HCT116 (cell line): Measurements from ENCODE around the gene PCBP3. TPM values are rescaled to one million over a fixed set of nuclear protein-coding genes. Genes with fewer than 3 reads are reported as not detected.

ENCODE experiments used
- ATAC-seq: fragments of 200-7000 bp; cut with Tn5 transposase; 2 replicates; pipeline ENCODE4 v1.9.1; 2020; ENCODE audit warnings: mild to moderate bottlenecking, moderate library complexity
- BruUV-seq: library from RNA; stranded (reverse); fragments of 400-500 nt; replicated peaks from 2 replicates; lab custom pipeline; 2021; lab: Mats Ljungman, UMichigan
- CTCF ChIA-PET: fragments of 300-600 bp; sonication (Branson Sonifier 250); formaldehyde crosslinking; loops from one replicate; lab custom pipeline; 2021; ENCODE audit warnings: antibody characterized with exemption; lab: Charles Lee
- POLR2A ChIA-PET: fragments of 300-600, 350-600 bp; sonication (Branson Sonifier 250); formaldehyde crosslinking; loops from one replicate; lab custom pipeline; 2021; ENCODE audit warnings: antibody characterized with exemption; lab: Charles Lee
- RAD21 ChIA-PET, 2 experiments: fragments of 300-600 bp; sonication (Branson Sonifier 250); formaldehyde crosslinking; loops; one replicate each; lab custom pipeline; 2023; ENCODE audit warnings: low total read pairs in 2 of 2; ENCODE audit not compliant: uncharacterized antibody in 2 of 2, unreplicated experiment in 2 of 2, low non-redundant PET in 1 of 2; lab: Charles Lee
- DNase-seq: peaks from one replicate; pipeline ENCODE4 v3.0.0-alpha.2; 2010; ENCODE audit warnings: low read depth, low spot score
- H2AFZ ChIP-seq: fragments of 200-600 bp; shearing (Covaris generic), sonication (generic); 2 replicates; pipeline ENCODE4 v1.6.1; 2017; ENCODE audit warnings: low read depth, mixed run types, mixed read lengths, antibody characterized with exemption, low read length; ENCODE audit not compliant: poor library complexity, severe bottlenecking
- H3K27ac ChIP-seq: 2 replicates; pipeline ENCODE4 v1.5.1; 2012; ENCODE audit warnings: low read depth, low read length
- H3K27me3 ChIP-seq: fragments of 200-600 bp; sonication (generic); 2 replicates; pipeline ENCODE4 v1.6.1; 2016; ENCODE audit warnings: mixed run types, low read length, mixed read lengths; ENCODE audit not compliant: insufficient read depth
- H3K36me3 ChIP-seq, 2 experiments: fragments of 200-500 bp in 1 of 2; fragments of 200-600 bp in 1 of 2; sonication (Bioruptor generic) in 1 of 2; sonication (generic) in 1 of 2; 2 replicates each; pipeline versions ENCODE4 v1.5.1 to v1.6.1; 2014 to 2016; ENCODE audit warnings: low read length in 2 of 2, inconsistent platforms in 1 of 2, mixed read lengths in 1 of 2, mixed run types in 1 of 2; ENCODE audit not compliant: insufficient read depth in 2 of 2, control insufficient read depth in 1 of 2
- H3K4me1 ChIP-seq, 2 experiments: fragments of 200-600 bp in 1 of 2; sonication (generic) in 1 of 2; 2 replicates each; pipeline versions ENCODE4 v1.5.1 to v1.6.1; 2012 to 2017; ENCODE audit warnings: low read length in 2 of 2, inconsistent platforms in 1 of 2, mild to moderate bottlenecking in 1 of 2, mixed read lengths in 1 of 2, mixed run types in 1 of 2, moderate library complexity in 1 of 2; ENCODE audit not compliant: insufficient read depth in 2 of 2, control insufficient read depth in 1 of 2
- H3K4me2 ChIP-seq: fragments of 200-600 bp; sonication (generic); 2 replicates; pipeline ENCODE4 v1.6.1; 2017; ENCODE audit warnings: mixed run types, low read length, mixed read lengths
- H3K4me3 ChIP-seq, 2 experiments: fragments of 200-600 bp in 1 of 2; sonication (generic) in 1 of 2; replicated peaks in 1 of 2; 2 replicates each; pipeline ENCODE4 v1.5.1; 2011 to 2016; ENCODE audit warnings: low read length in 2 of 2, control low read depth in 1 of 2, low read depth in 1 of 2, mild to moderate bottlenecking in 1 of 2, mixed read lengths in 1 of 2, mixed run types in 1 of 2
- H3K79me2 ChIP-seq: fragments of 200-600 bp; sonication (generic); 2 replicates; pipeline ENCODE4 v1.6.1; 2017; ENCODE audit warnings: mild to moderate bottlenecking, mixed run types, low read length, moderate library complexity, mixed read lengths; ENCODE audit not compliant: insufficient read depth
- H3K9ac ChIP-seq: fragments of 200-600 bp; sonication (generic); 2 replicates; pipeline ENCODE4 v1.6.1; 2016; ENCODE audit warnings: low read length, mixed read lengths
- H3K9me2 ChIP-seq: fragments of 200-600 bp; sonication (generic), shearing (Covaris generic); 2 replicates; pipeline ENCODE4 v1.6.1; 2017; ENCODE audit warnings: mixed run types, mild to moderate bottlenecking, moderate library complexity; ENCODE audit not compliant: insufficient read depth
- H3K9me3 ChIP-seq, 2 experiments: fragments of 200-500 bp in 1 of 2; fragments of 200-600 bp in 1 of 2; sonication (Bioruptor generic) in 1 of 2; sonication (generic) in 1 of 2; 2 replicates each; pipeline ENCODE4 v1.6.1; 2014 to 2017; ENCODE audit warnings: low read length in 2 of 2, mixed read lengths in 2 of 2, inconsistent platforms in 1 of 2, low read depth in 1 of 2, mild to moderate bottlenecking in 1 of 2, mixed run types in 1 of 2, moderate library complexity in 1 of 2; ENCODE audit not compliant: control insufficient read depth in 1 of 2, insufficient read depth in 1 of 2
- H4K20me1 ChIP-seq: fragments of 200-600 bp; sonication (generic), shearing (Covaris generic); 2 replicates; pipeline ENCODE4 v1.6.1; 2017; ENCODE audit warnings: mixed run types, mild to moderate bottlenecking, moderate library complexity; ENCODE audit not compliant: insufficient read depth
- CBX3 ChIP-seq: IDR thresholded peaks from 2 replicates; pipeline ENCODE4 v1.6.1; 2012; ENCODE audit warnings: low read depth
- CEBPB ChIP-seq: IDR thresholded peaks from 2 replicates; pipeline ENCODE4 v1.6.1; 2012; ENCODE audit warnings: low read depth
- EGR1 ChIP-seq: IDR thresholded peaks from 2 replicates; pipeline ENCODE4 v1.6.1; 2012; ENCODE audit warnings: low read depth
- ELF1 ChIP-seq: IDR thresholded peaks from 2 replicates; pipeline ENCODE4 v1.6.1; 2012; ENCODE audit warnings: low read depth, borderline replicate concordance
- EZH2 ChIP-seq: fragments of 200-600 bp; sonication (generic); IDR thresholded peaks from 2 replicates; pipeline ENCODE4 v1.6.1; 2017; ENCODE audit warnings: antibody characterized with exemption, mixed run types
- EZH2phosphoT487 ChIP-seq: fragments of 200-600 bp; IDR thresholded peaks from 2 replicates; pipeline ENCODE4 v1.6.1; 2018; ENCODE audit warnings: antibody characterized with exemption, borderline replicate concordance
- FOSL1 ChIP-seq: IDR thresholded peaks from 2 replicates; pipeline ENCODE4 v1.6.1; 2012; ENCODE audit warnings: low read depth
- JUND ChIP-seq: IDR thresholded peaks from 2 replicates; pipeline ENCODE4 v1.6.1; 2012
- POLR2A ChIP-seq: IDR thresholded peaks from 2 replicates; pipeline ENCODE4 v1.7.0; 2011; ENCODE audit warnings: borderline replicate concordance; ENCODE audit not compliant: insufficient read depth, insufficient read length; ENCODE audit errors: extremely low read depth
- POLR2AphosphoS5 ChIP-seq: IDR thresholded peaks from 2 replicates; pipeline ENCODE4 v1.6.1; 2011; ENCODE audit warnings: mild to moderate bottlenecking, low read depth, low read length, moderate library complexity
- RAD21 ChIP-seq: IDR thresholded peaks from 2 replicates; pipeline ENCODE4 v1.6.1; 2012; ENCODE audit warnings: low read depth, mild to moderate bottlenecking
- SIN3A ChIP-seq: IDR thresholded peaks from 2 replicates; pipeline ENCODE4 v1.6.1; 2012; ENCODE audit warnings: low read depth
- SRF ChIP-seq: IDR thresholded peaks from 2 replicates; pipeline ENCODE4 v1.6.1; 2012; ENCODE audit warnings: low read depth
- YY1 ChIP-seq: IDR thresholded peaks from 2 replicates; pipeline ENCODE4 v1.6.1; 2011; ENCODE audit warnings: low read length, low read depth, moderate library complexity, mild to moderate bottlenecking; ENCODE audit not compliant: insufficient replicate concordance; ENCODE audit errors: extremely low read depth
- ZFX ChIP-seq: fragments of 450-650 bp; IDR thresholded peaks from 2 replicates; pipeline ENCODE4 v1.6.1; 2017
- ZNF274 ChIP-seq: fragments of 200-500 bp; sonication (Bioruptor generic); IDR thresholded peaks from 2 replicates; pipeline ENCODE4 v1.6.1; 2014; ENCODE audit warnings: mild to moderate bottlenecking, low read depth, low read length, inconsistent platforms
- intact Hi-C: fragments of 100-400 bp; cut with micrococcal nuclease; formaldehyde crosslinking; loops from 2 replicates; pipeline ENCODE4 v1.10.0; 2022
- total RNA-seq: library from RNA; stranded (reverse); gene quantifications from one replicate; pipeline ENCODE4 v1.2.1, GENCODE V29; 2021; ENCODE audit not compliant: unreplicated experiment
- TF ChIP-seq, protein P1 (sequence below): IDR thresholded peaks from 2 replicates; pipeline ENCODE4 v1.6.1; 2011; ENCODE audit warnings: mild to moderate bottlenecking, low read length, moderate library complexity; ENCODE audit not compliant: insufficient replicate concordance; ENCODE audit errors: extremely low read depth
- TF ChIP-seq, protein P2 (sequence below), 3 experiments: fragments of 200-600 bp in 1 of 3; sonication (generic) in 1 of 3; IDR thresholded peaks in 2 of 3; conservative IDR thresholded peaks in 1 of 3; 2 replicates each; pipeline ENCODE4 v1.5.1; 2012 to 2017; ENCODE audit warnings: low read depth in 2 of 3, low read length in 2 of 3, antibody characterized with exemption in 1 of 3, borderline replicate concordance in 1 of 3, control low read depth in 1 of 3, mild to moderate bottlenecking in 1 of 3, mixed read lengths in 1 of 3, mixed run types in 1 of 3, moderate library complexity in 1 of 3; ENCODE audit not compliant: insufficient read depth in 1 of 3
- TF ChIP-seq, protein P3 (sequence below): IDR thresholded peaks from 2 replicates; pipeline ENCODE4 v1.6.1; 2012
- TF ChIP-seq, protein P4 (sequence below): IDR thresholded peaks from 2 replicates; pipeline ENCODE4 v1.6.1; 2012

The PCBP3 gene
- total RNA-seq, 1 experiment from 2014 or later = 3.1 TPM

DNA sequence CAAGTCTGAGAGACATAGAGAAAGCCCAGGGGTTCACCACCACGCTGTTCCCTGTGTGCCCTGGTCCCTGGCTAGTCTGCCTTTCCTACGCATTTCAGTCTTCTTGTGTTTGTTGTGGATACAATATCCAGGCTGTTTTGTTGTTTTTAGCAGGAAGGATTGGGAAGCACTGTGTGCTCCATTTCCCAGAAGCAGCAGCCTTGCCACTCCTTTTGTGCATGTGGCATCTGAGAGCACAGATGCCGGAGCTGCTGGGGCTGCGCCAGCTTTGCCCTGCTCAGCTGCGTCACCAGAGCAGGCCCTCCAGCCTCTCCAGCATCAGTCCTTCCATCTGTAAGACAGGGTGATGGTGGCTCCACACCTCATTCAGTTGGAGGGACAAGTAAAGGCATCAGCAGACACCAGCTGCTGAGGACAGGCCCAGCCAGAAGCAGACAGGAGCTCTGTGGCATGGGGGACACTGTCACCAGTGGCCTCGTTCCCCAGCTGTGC, 243.6 kb downstream of the PCBP3 start:
- no TSS peak for BruUV-seq
- H3K27me3 ChIP-seq = peaks cover 22% of the 10 kb centered on the region; the same call in 1 of the 2 replicates

More for the DNA sequence above, 243.6 kb downstream of the PCBP3 start:
- no peak overlapping the region for H3K9ac ChIP-seq
- H3K9me3 ChIP-seq = no peaks in the 10 kb centered on the region
- POLR2A ChIA-PET = no interaction called here
- no peaks in the 10 kb centered on the region for H3K36me3 ChIP-seq
- TF ChIP-seq, protein P1, sequence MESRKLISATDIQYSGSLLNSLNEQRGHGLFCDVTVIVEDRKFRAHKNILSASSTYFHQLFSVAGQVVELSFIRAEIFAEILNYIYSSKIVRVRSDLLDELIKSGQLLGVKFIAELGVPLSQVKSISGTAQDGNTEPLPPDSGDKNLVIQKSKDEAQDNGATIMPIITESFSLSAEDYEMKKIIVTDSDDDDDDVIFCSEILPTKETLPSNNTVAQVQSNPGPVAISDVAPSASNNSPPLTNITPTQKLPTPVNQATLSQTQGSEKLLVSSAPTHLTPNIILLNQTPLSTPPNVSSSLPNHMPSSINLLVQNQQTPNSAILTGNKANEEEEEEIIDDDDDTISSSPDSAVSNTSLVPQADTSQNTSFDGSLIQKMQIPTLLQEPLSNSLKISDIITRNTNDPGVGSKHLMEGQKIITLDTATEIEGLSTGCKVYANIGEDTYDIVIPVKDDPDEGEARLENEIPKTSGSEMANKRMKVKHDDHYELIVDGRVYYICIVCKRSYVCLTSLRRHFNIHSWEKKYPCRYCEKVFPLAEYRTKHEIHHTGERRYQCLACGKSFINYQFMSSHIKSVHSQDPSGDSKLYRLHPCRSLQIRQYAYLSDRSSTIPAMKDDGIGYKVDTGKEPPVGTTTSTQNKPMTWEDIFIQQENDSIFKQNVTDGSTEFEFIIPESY = no peak
- TF ChIP-seq EZH2 = no peak
- TF ChIP-seq, protein P2, sequence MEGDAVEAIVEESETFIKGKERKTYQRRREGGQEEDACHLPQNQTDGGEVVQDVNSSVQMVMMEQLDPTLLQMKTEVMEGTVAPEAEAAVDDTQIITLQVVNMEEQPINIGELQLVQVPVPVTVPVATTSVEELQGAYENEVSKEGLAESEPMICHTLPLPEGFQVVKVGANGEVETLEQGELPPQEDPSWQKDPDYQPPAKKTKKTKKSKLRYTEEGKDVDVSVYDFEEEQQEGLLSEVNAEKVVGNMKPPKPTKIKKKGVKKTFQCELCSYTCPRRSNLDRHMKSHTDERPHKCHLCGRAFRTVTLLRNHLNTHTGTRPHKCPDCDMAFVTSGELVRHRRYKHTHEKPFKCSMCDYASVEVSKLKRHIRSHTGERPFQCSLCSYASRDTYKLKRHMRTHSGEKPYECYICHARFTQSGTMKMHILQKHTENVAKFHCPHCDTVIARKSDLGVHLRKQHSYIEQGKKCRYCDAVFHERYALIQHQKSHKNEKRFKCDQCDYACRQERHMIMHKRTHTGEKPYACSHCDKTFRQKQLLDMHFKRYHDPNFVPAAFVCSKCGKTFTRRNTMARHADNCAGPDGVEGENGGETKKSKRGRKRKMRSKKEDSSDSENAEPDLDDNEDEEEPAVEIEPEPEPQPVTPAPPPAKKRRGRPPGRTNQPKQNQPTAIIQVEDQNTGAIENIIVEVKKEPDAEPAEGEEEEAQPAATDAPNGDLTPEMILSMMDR (IDR thresholded peaks at IDR 0.05 in 2 of 3, conservative IDR thresholded peaks at IDR 0.05 in 1 of 3; ENCODE audit: borderline replicate concordance in 1 of 3, insufficient read depth in 1 of 3, low read depth in 2 of 3, low read length in 2 of 3) = no peak
- TF ChIP-seq RAD21 = no peak
- TF ChIP-seq FOSL1 = no peak
- no peak for TF ChIP-seq POLR2AphosphoS5
- no peak for TF ChIP-seq POLR2A
- no peak for TF ChIP-seq SRF
- TF ChIP-seq EGR1 = no peak
- TF ChIP-seq, protein P3, sequence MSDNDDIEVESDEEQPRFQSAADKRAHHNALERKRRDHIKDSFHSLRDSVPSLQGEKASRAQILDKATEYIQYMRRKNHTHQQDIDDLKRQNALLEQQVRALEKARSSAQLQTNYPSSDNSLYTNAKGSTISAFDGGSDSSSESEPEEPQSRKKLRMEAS = no peak
- TF ChIP-seq YY1 = no peak
- TF ChIP-seq JUND = no peak
- no peak for TF ChIP-seq CEBPB
- TF ChIP-seq, protein P4, sequence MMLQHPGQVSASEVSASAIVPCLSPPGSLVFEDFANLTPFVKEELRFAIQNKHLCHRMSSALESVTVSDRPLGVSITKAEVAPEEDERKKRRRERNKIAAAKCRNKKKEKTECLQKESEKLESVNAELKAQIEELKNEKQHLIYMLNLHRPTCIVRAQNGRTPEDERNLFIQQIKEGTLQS = no peak
- TF ChIP-seq EZH2phosphoT487 = no peak
- no peak for TF ChIP-seq ELF1
- TF ChIP-seq ZFX = no peak
- TF ChIP-seq ZNF274 = no peak
- no peak for TF ChIP-seq CBX3
- no peak for TF ChIP-seq SIN3A
- H3K4me3 ChIP-seq = no peak overlapping the region
- CTCF ChIA-PET = no interaction called here
- H3K9me2 ChIP-seq = no peaks in the 10 kb centered on the region
- no peaks in the 10 kb centered on the region for H3K4me1 ChIP-seq
- DNase-seq (no peak), ATAC-seq (no peak)
- H2AFZ ChIP-seq = no peak overlapping the region
- H3K27ac ChIP-seq = no peak overlapping the region
- RAD21 ChIA-PET = no interaction called here
- no peak overlapping the region for H3K4me2 ChIP-seq
- no peaks in the 10 kb centered on the region for H4K20me1 ChIP-seq
- no peaks in the 10 kb centered on the region for H3K79me2 ChIP-seq
- intact Hi-C loops = no loop called here
